T-helper 2 cell treated with Interferon-gamma antibody and Interleukin-4, amounts not matched to agents 5 μg/mL and 100 μg/mL, for 36 hours (primary cell): ENCODE results near the gene ADAMTS2.

ENCODE experiments used
- DNase-seq: peaks from one replicate; pipeline ENCODE4 v3.0.0; 2021; ENCODE audit warnings: low spot score
- H3K27ac Mint-ChIP-seq: one replicate; pipeline ENCODE4 v1.8.0; 2021; ENCODE audit warnings: mild to moderate bottlenecking, mixed read lengths
- H3K27me3 Mint-ChIP-seq: one replicate; pipeline ENCODE4 v1.8.0; 2021; ENCODE audit warnings: low read depth, mixed read lengths
- H3K36me3 Mint-ChIP-seq: one replicate; pipeline ENCODE4 v1.8.0; 2021; ENCODE audit warnings: low read depth, mixed read lengths
- H3K4me1 Mint-ChIP-seq: one replicate; pipeline ENCODE4 v1.8.0; 2021; ENCODE audit warnings: low read depth, mixed read lengths
- H3K4me3 Mint-ChIP-seq: one replicate; pipeline ENCODE4 v1.8.0; 2022; ENCODE audit warnings: mild to moderate bottlenecking, moderate library complexity, mixed read lengths
- H3K9me3 Mint-ChIP-seq: one replicate; pipeline ENCODE4 v1.8.0; 2021; ENCODE audit warnings: mixed read lengths

The ADAMTS2 gene

GRCh38 chr5:179135006-179135405, 210.3 kb downstream of the ADAMTS2 start:
- no peak for DNase-seq
- H3K36me3 Mint-ChIP-seq = no peaks in the 10 kb centered on the region
- no peaks in the 10 kb centered on the region for H3K27me3 Mint-ChIP-seq
- peaks cover 8% of the 10 kb centered on the region for H3K9me3 Mint-ChIP-seq
- no peaks in the 10 kb centered on the region for H3K4me1 Mint-ChIP-seq
- no peak overlapping the region for H3K4me3 Mint-ChIP-seq
- H3K27ac Mint-ChIP-seq = no peak overlapping the region

DNA sequence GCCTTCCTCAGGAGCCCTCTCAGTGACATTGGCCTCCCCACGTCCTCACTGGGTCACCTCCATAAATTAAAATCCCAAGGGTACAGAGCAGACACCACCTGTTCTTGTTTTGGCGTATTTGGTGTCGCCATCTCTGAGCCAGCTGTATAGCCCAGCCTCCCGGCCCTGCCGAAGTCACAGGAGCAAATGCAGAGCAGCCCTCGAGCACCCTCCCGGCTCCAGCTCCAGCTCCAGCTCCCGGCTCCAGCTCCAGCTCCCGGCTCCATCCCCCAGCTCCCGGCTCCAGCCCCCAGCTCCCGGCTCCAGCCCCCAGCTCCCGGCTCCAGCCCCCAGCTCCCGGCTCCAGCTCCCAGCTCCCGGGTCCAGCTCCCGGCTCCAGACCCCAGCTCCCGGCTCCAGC, 210.8 kb downstream of the ADAMTS2 start:
- Mint-ChIP-seq H3K4me1 (no peaks in the 10 kb centered on the region), H3K27ac (no peak overlapping the region), H3K36me3 (no peaks in the 10 kb centered on the region), H3K27me3 (no peaks in the 10 kb centered on the region), H3K9me3 (peaks cover 8% of the 10 kb centered on the region), H3K4me3 (no peak overlapping the region)
- DNase-seq = no peak

DNA sequence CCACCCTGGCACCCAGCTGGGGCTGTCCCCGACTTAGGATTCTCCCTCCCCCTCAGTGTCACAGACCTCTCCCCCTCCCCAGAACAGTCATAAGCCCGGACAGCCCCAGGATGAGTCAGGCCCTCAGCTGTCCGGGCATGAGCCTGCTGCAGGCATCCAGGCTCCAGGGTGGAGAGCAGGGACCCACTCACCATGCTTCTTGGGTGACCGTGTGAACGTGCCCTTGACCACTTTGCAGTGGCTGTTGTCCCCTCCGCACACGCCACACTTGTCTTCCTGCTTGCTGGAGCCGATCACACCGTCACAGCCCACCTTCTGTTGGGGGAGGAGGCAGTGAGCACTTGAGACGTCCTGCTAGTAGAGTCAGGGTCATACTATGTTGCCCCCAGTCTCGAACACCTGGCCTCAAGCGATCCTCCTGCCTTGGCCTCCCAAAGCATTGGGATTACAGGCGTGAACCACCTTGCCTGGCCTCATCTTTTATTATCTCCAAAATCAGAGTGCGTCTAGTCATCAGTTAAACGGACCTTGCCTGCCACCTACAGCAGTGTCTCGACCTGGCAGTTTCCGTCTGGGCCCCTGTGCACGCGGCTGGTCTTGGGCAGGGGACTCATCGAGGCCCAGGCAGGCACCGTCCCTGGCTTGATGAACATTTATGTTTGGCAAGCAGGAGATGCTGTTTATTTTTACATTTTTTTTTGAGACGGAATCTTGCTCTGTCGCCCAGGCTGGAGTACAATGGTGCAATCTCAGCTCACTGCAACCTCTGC, 212.5 kb downstream of the ADAMTS2 start:
- Mint-ChIP-seq H3K4me1 (no peaks in the 10 kb centered on the region), H3K4me3 (no peak overlapping the region), H3K9me3 (peaks cover 8% of the 10 kb centered on the region), H3K36me3 (no peaks in the 10 kb centered on the region), H3K27me3 (no peaks in the 10 kb centered on the region), H3K27ac (no peak overlapping the region)
- no peak for DNase-seq

DNA sequence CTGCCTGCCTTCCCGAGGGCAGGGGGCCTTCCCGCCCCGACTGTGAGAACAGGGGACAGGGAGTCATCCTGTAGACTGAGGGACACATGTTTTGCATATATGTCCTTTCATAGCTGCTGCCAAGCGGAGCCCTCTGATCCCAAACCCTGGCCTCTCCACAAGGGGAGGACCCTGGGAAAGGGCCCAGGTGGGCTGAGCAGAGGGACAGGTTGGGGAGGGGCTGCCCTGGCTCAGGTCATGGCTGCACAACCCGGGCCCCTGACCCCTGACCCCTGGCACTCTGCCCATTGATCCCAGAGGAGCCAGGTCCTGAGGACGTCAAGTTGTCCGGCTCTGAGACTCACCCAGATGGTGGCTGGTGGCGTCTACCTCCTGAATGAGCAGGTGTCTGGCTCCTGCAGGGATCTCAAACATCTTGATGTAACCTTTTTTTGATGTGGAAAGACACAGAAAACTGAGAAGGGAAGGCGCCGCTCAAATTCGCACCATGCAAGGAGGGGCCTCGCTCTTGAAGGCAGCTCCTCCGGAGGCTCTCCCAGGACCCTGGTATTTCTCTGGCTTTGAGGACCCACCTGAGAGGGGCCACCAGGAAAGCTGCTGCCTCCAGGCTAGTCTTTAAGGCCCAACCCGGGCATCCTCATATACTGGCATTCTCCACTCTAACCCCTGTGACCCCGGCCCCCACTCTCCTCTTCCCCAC, 213.2 kb downstream of the ADAMTS2 start:
- DNase-seq = no peak
- Mint-ChIP-seq H3K27me3 (no peaks in the 10 kb centered on the region), H3K27ac (no peak overlapping the region), H3K4me3 (no peak overlapping the region), H3K9me3 (peaks cover 8% of the 10 kb centered on the region), H3K4me1 (no peaks in the 10 kb centered on the region), H3K36me3 (no peaks in the 10 kb centered on the region)

GRCh38 chr5:179131321-179131835, 213.9 kb downstream of the ADAMTS2 start:
- DNase-seq = no peak
- H3K4me1 Mint-ChIP-seq = no peaks in the 10 kb centered on the region
- H3K4me3 Mint-ChIP-seq = no peak overlapping the region
- no peaks in the 10 kb centered on the region for H3K27me3 Mint-ChIP-seq
- H3K27ac Mint-ChIP-seq = no peak overlapping the region
- H3K36me3 Mint-ChIP-seq = no peaks in the 10 kb centered on the region
- peaks cover 8% of the 10 kb centered on the region for H3K9me3 Mint-ChIP-seq

DNA sequence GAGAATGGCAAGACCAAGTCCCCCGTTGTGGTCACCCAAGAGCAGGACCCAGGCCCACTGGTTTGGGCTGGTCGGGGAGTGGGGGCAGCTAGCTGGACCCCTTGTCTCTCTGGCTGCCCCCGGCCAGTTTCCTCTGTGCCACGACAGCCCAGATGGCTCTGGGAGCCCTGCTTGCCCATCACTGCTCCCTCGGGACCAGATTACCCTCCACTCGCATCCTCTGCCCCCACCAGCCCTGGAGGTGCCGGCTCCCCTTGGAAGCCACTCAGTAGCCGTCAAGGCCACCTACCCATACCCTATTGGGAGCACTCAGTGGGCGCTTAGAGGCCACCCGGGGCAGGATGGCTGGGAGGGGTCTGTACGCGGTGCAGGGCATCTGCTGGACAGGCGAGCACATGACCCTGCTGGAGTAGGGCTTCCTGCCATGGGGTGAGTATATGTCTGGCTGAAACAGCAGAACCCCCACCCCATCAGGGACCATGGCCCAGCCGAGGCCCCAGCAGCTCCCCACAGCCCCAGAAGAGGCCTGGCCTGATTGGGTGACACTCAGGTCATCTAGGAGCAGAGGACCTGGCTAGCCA, 215.1 kb downstream of the ADAMTS2 start:
- H3K27ac Mint-ChIP-seq = no peak overlapping the region
- H3K4me3 Mint-ChIP-seq = no peak overlapping the region
- no peak for DNase-seq
- H3K27me3 Mint-ChIP-seq = no peaks in the 10 kb centered on the region
- H3K9me3 Mint-ChIP-seq = peaks cover 8% of the 10 kb centered on the region
- no peaks in the 10 kb centered on the region for H3K36me3 Mint-ChIP-seq
- no peaks in the 10 kb centered on the region for H3K4me1 Mint-ChIP-seq

- Mint-ChIP-seq H3K36me3 (no peaks in the 10 kb centered on the region), H3K27me3 (no peaks in the 10 kb centered on the region), H3K27ac (no peak overlapping the region), H3K4me3 (no peak overlapping the region), H3K9me3 (peaks cover 8% of the 10 kb centered on the region), H3K4me1 (no peaks in the 10 kb centered on the region)
- no peak for DNase-seq
These were observed 215.6 kb downstream of the ADAMTS2 start for GRCh38 chr5:179129607-179130071.

DNA sequence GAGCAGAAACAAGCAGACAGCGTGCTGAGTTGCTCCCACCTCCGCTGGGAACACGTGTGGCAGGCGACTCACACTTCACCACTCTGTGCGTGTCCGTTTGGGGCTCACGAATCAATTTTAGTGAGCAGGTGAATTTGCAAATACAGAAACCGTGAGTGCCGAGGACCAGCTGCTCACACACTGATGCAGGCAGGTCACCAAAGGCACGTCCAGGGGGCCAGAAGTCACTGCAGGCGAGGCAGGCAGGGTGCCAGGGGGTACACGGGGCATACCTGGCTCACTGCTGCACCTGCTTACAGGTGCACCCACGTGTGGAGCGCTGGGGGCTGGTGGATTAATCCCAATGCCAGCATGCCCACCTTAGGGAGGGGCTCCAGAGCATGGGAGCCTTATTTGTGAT, 216.3 kb downstream of the ADAMTS2 start:
- Mint-ChIP-seq H3K36me3 (no peaks in the 10 kb centered on the region), H3K4me3 (no peak overlapping the region), H3K27me3 (no peaks in the 10 kb centered on the region), H3K4me1 (no peaks in the 10 kb centered on the region), H3K9me3 (peaks cover 6% of the 10 kb centered on the region), H3K27ac (no peak overlapping the region)
- DNase-seq = no peak

- H3K36me3 Mint-ChIP-seq = no peaks in the 10 kb centered on the region
- no peak for DNase-seq
- H3K4me3 Mint-ChIP-seq = no peak overlapping the region
- peaks cover 4% of the 10 kb centered on the region for H3K9me3 Mint-ChIP-seq
- no peak overlapping the region for H3K27ac Mint-ChIP-seq
- H3K4me1 Mint-ChIP-seq = no peaks in the 10 kb centered on the region
- no peaks in the 10 kb centered on the region for H3K27me3 Mint-ChIP-seq
These were observed 217.3 kb downstream of the ADAMTS2 start for GRCh38 chr5:179128041-179128365.

DNA sequence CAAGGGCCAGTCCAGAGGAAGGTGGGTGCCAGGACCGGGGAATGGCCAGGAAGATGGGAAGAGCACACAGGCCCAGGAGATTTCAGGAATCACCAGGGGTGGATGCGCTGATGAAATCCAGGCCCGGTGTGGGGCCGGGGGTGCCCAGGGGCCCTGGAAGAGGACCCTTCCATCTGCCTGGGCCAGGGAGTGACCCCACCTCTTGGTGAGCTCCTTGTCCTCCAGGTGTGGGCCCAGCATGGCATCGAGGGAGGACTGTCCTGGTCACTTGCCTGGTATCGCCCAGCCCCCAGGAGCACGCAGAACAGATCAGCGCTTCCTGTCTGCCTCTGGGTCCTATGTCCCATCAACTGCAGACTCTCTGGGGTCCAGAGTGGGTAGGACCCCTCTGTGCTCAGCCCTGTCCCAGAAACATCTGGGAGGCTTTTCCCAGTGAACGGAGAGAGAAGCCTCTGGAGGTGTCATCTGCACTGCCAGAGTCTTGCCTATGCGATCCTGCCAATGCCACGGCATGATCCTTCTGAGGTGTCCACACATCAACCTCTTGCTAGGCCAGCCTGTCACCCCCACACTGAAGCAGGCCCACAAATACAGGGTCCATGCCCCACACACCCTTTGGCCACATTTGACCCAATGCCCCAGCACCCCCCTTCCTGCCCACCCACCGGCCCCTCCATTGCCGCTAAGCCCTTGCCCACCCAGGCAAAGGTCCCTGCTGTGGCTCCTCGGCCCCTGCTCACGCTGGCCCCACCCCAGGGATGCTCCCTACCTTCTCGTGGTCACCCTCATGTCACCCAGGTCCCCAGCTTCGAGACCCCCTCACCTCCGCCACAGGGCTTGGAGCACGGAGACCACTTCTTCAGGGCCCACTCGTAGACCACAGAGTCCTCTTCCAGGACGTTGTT, 217.9 kb downstream of the ADAMTS2 start:
- H3K4me1 Mint-ChIP-seq = no peaks in the 10 kb centered on the region
- H3K4me3 Mint-ChIP-seq = no peak overlapping the region
- H3K9me3 Mint-ChIP-seq = no peaks in the 10 kb centered on the region
- H3K27ac Mint-ChIP-seq = no peak overlapping the region
- no peaks in the 10 kb centered on the region for H3K27me3 Mint-ChIP-seq
- DNase-seq = no peak
- no peaks in the 10 kb centered on the region for H3K36me3 Mint-ChIP-seq

GRCh38 chr5:179126506-179126991, 218.7 kb downstream of the ADAMTS2 start:
- Mint-ChIP-seq H3K27me3 (no peaks in the 10 kb centered on the region), H3K36me3 (no peaks in the 10 kb centered on the region), H3K4me1 (no peaks in the 10 kb centered on the region)

GRCh38 chr5:179125789-179126505, 219.3 kb downstream of the ADAMTS2 start:
- no peak for DNase-seq
- H3K27ac Mint-ChIP-seq = no peak overlapping the region
- H3K4me1 Mint-ChIP-seq = no peaks in the 10 kb centered on the region
- no peak overlapping the region for H3K4me3 Mint-ChIP-seq
- H3K27me3 Mint-ChIP-seq = no peaks in the 10 kb centered on the region
- H3K9me3 Mint-ChIP-seq = no peaks in the 10 kb centered on the region
- no peaks in the 10 kb centered on the region for H3K36me3 Mint-ChIP-seq

More at GRCh38 chr5:179126506-179126991, 218.7 kb downstream of the ADAMTS2 start:
- no peak for DNase-seq
- no peak overlapping the region for H3K4me3 Mint-ChIP-seq
- no peaks in the 10 kb centered on the region for H3K9me3 Mint-ChIP-seq
- H3K27ac Mint-ChIP-seq = no peak overlapping the region
